Calu3 (cell line): ENCODE measurements around the gene NR2C2AP. TPM values are rescaled to one million over a fixed set of nuclear protein-coding genes. Genes with fewer than 3 reads are reported as not detected.

Experiments
- Bru-seq: library from RNA; stranded (reverse); fragments of 400-500 nt; gene quantifications from one replicate; lab custom pipeline; 2021; lab: Mats Ljungman, UMichigan
- BruChase-seq, 2 experiments: library from RNA; stranded (reverse); fragments of 400-500 nt; gene quantifications; one replicate each; lab custom pipeline; 2021; lab: Mats Ljungman, UMichigan
- BruUV-seq: library from RNA; stranded (reverse); fragments of 400-500 nt; replicated peaks from 2 replicates; lab custom pipeline; 2021; lab: Mats Ljungman, UMichigan
- CTCF ChIA-PET: fragments of 300-600 bp; sonication (Branson Sonifier 250); formaldehyde crosslinking; loops from one replicate; lab custom pipeline; 2022; ENCODE audit warnings: antibody characterized with exemption; lab: Charles Lee
- DNase-seq: peaks from one replicate; pipeline ENCODE4 v3.0.0; 2022
- H3K27ac Mint-ChIP-seq: one replicate; pipeline ENCODE4 v1.8.0; 2022; ENCODE audit warnings: mixed read lengths; ENCODE audit not compliant: unreplicated experiment
- H3K27me3 Mint-ChIP-seq: one replicate; pipeline ENCODE4 v1.8.0; 2022; ENCODE audit warnings: mixed read lengths; ENCODE audit not compliant: unreplicated experiment
- H3K36me3 Mint-ChIP-seq: one replicate; pipeline ENCODE4 v1.8.0; 2022; ENCODE audit warnings: mild to moderate bottlenecking, moderate library complexity, mixed read lengths; ENCODE audit not compliant: insufficient read depth, unreplicated experiment
- H3K4me1 Mint-ChIP-seq: one replicate; pipeline ENCODE4 v1.8.0; 2022; ENCODE audit warnings: mild to moderate bottlenecking, low read depth, mixed read lengths; ENCODE audit not compliant: unreplicated experiment
- H3K4me3 Mint-ChIP-seq: one replicate; pipeline ENCODE4 v1.8.0; 2022; ENCODE audit warnings: mild to moderate bottlenecking, low read depth, moderate library complexity, mixed read lengths; ENCODE audit not compliant: unreplicated experiment
- H3K9me3 Mint-ChIP-seq: one replicate; pipeline ENCODE4 v1.8.0; 2022; ENCODE audit warnings: low read depth, mixed read lengths; ENCODE audit not compliant: unreplicated experiment
- CTCF ChIP-seq: fragments of 200-600 bp; IDR thresholded peaks from one replicate; pipeline ENCODE4 v1.8.0; 2022; ENCODE audit warnings: antibody characterized with exemption; ENCODE audit not compliant: unreplicated experiment
- intact Hi-C: fragments of 100-400 bp; cut with micrococcal nuclease; formaldehyde crosslinking; loops from one replicate; pipeline ENCODE4 v1.10.0; 2022; ENCODE audit not compliant: unreplicated experiment
- long read RNA-seq: library from polyadenylated mRNA; stranded (forward); transcript quantifications from one replicate; pipeline ENCODE4 v2.0.0, GENCODE V29; 2022
- total RNA-seq: library from RNA; stranded (reverse); gene quantifications from 2 replicates; pipeline ENCODE4 v1.2.3, GENCODE V29; 2022

Gene NR2C2AP
- total RNA-seq: 20.6 and 23.2 TPM in 2 replicates
- Bru-seq, nascent RNA: percentile 64 among the genes with signal in this experiment
- percentile 68 among the genes with signal in this experiment for BruChase-seq, experiment 1, labeled RNA remaining after a 6-hour chase
- BruChase-seq, experiment 2, labeled RNA remaining after a 2-hour chase: percentile 86 among the genes with signal in this experiment
- long read RNA-seq, transcript NR2C2AP-201 (5 exons, 1,293 nt): major isoform, 11 of 19 reads
- long read RNA-seq, partial matches to known transcripts: 1 of 19 reads
- long read RNA-seq, other reads (novel, unspliced or antisense): 5 of 19 reads

GRCh38 chr19:19203012-19203856, at the start of gene NR2C2AP:
Gene NR2C2AP, minus strand, starts transcription at chr19:19203414. Its CDS starts 354 bp downstream, at chr19:19203060.
- Mint-ChIP-seq H3K4me3 (peak within 1 kb of the TSS; percentile 82), H3K36me3 (peaks cover 29% of the 10 kb centered on the region), H3K4me1 (no peaks in the 10 kb centered on the region), H3K27ac (peak within 1 kb of the TSS; percentile 47), H3K9me3 (no peaks in the 10 kb centered on the region), H3K27me3 (peaks cover 22% of the 10 kb centered on the region)
- TF ChIP-seq CTCF: no peak
- BruUV-seq: no TSS peak
- intact Hi-C loops: loop anchor here (1.0 kb wide), 1 partner anchor 11 kb away; the partner anchor contains the start of genes BORCS8 and RFXANK
- peak; percentile 84 for DNase-seq
- CTCF ChIA-PET: interaction anchor here (0.6 to 1.3 kb wide), 5 partner anchors 10 to 203 kb away, joined by 3 to 10 read pairs (median 3); partner anchors contain the start of gene MEF2B

- DNase-seq: no peak
- intact Hi-C loops: no loop called here
- Mint-ChIP-seq H3K9me3 (no peaks in the 10 kb centered on the region), H3K27me3 (peaks cover 60% of the 10 kb centered on the region), H3K4me3 (no peak overlapping the region), H3K36me3 (no peaks in the 10 kb centered on the region), H3K27ac (no peak overlapping the region), H3K4me1 (no peaks in the 10 kb centered on the region)
- no TSS peak for BruUV-seq
- no peak for TF ChIP-seq CTCF
- CTCF ChIA-PET: no interaction called here
These were observed 47.1 kb upstream of the NR2C2AP start for GRCh38 chr19:19250196-19250801.

GRCh38 chr19:19240476-19240875, 37.3 kb upstream of the NR2C2AP start:
- Mint-ChIP-seq H3K4me3 (no peak overlapping the region), H3K27me3 (peaks cover 48% of the 10 kb centered on the region), H3K4me1 (no peaks in the 10 kb centered on the region), H3K36me3 (no peaks in the 10 kb centered on the region), H3K9me3 (no peaks in the 10 kb centered on the region), H3K27ac (no peak overlapping the region)
- TF ChIP-seq CTCF: no peak
- CTCF ChIA-PET: no interaction called here
- intact Hi-C loops: no loop called here
- no peak for DNase-seq
- BruUV-seq: no TSS peak

GRCh38 chr19:19239675-19240074, 36.5 kb upstream of the NR2C2AP start:
- Mint-ChIP-seq H3K27ac (no peak overlapping the region), H3K4me3 (no peak overlapping the region), H3K9me3 (no peaks in the 10 kb centered on the region), H3K27me3 (peaks cover 47% of the 10 kb centered on the region), H3K36me3 (no peaks in the 10 kb centered on the region), H3K4me1 (no peaks in the 10 kb centered on the region)
- DNase-seq: no peak
- TF ChIP-seq CTCF: no peak
- CTCF ChIA-PET: no interaction called here
- intact Hi-C loops: no loop called here
- no TSS peak for BruUV-seq
